CD4-positive, alpha-beta T cell treated with Interferon gamma for 1 hour (primary cell): ENCODE data around the gene EXD1.
"Not testable (repeated sequence)": the region's sequence is repeated elsewhere in the genome, so short reads cannot be mapped to it uniquely, and the experiment has no call there.

Source experiments
- DNase-seq: peaks from one replicate; pipeline ENCODE4 v3.0.0-alpha.2; 2020

Gene EXD1

GRCh38 chr15:41139112-41139511 lies 91.4 kb downstream of the EXD1 start:
- not testable (repeated sequence) for DNase-seq

GRCh38 chr15:41135580-41135979 lies 95.0 kb downstream of the EXD1 start:
- DNase-seq: not testable (repeated sequence)

GRCh38 chr15:41133454-41133853 lies 97.1 kb downstream of the EXD1 start:
- DNase-seq: no peak
